DOHH2 (cell line): Measurements from ENCODE around the gene GDF7.

ENCODE experiments used
- H3F3A ChIP-seq: fragments of 200-600 bp; sonication (generic), shearing (Covaris generic); 2 replicates; pipeline ENCODE4 v1.6.0; 2016; ENCODE audit warnings: antibody characterized with exemption, mild to moderate bottlenecking; ENCODE audit not compliant: control insufficient read depth, insufficient read depth
- H3K27ac ChIP-seq: fragments of 200-600 bp; sonication (generic); 2 replicates; pipeline ENCODE4 v1.5.1; 2014; ENCODE audit warnings: low read depth, mild to moderate bottlenecking, low read length, moderate library complexity
- H3K27me3 ChIP-seq: fragments of 200-600 bp; sonication (generic); 2 replicates; pipeline ENCODE4 v1.6.1; 2014; ENCODE audit warnings: mild to moderate bottlenecking, low read length, mixed read lengths; ENCODE audit not compliant: control insufficient read depth
- H3K36me3 ChIP-seq: fragments of 200-600 bp; sonication (generic); 2 replicates; pipeline ENCODE4 v1.6.1; 2014; ENCODE audit warnings: mild to moderate bottlenecking, low read length, moderate library complexity, mixed read lengths; ENCODE audit not compliant: control insufficient read depth
- H3K4me1 ChIP-seq: fragments of 200-600 bp; sonication (generic); 2 replicates; pipeline ENCODE4 v1.6.1; 2014; ENCODE audit warnings: mild to moderate bottlenecking, low read length, mixed read lengths; ENCODE audit not compliant: control insufficient read depth
- H3K4me2 ChIP-seq: fragments of 200-600 bp; sonication (generic); 2 replicates; pipeline ENCODE4 v1.6.0; 2014; ENCODE audit warnings: mild to moderate bottlenecking, low read length, moderate library complexity
- H3K4me3 ChIP-seq: fragments of 200-600 bp; sonication (generic); 2 replicates; pipeline ENCODE4 v1.5.1; 2014; ENCODE audit warnings: mild to moderate bottlenecking, low read length, mixed read lengths
- H3K79me2 ChIP-seq: fragments of 200-600 bp; sonication (generic); 2 replicates; pipeline ENCODE4 v1.6.1; 2014; ENCODE audit warnings: mild to moderate bottlenecking, low read length, mixed read lengths; ENCODE audit not compliant: control insufficient read depth
- H3K9me2 ChIP-seq: fragments of 200-600 bp; sonication (generic); replicated peaks from 2 replicates; pipeline ENCODE4 v1.6.1; 2014; ENCODE audit warnings: mild to moderate bottlenecking, low read length, mixed read lengths; ENCODE audit not compliant: control insufficient read depth
- H3K9me3 ChIP-seq: fragments of 200-600 bp; sonication (generic); 2 replicates; pipeline ENCODE4 v1.6.1; 2014; ENCODE audit warnings: antibody characterized with exemption, low read length, mixed read lengths; ENCODE audit not compliant: control insufficient read depth, insufficient read depth
- H4K20me1 ChIP-seq: fragments of 200-600 bp; sonication (generic); 2 replicates; pipeline ENCODE4 v1.6.0; 2014; ENCODE audit warnings: low read depth, mild to moderate bottlenecking, antibody characterized with exemption, low read length, moderate library complexity; ENCODE audit not compliant: control insufficient read depth, insufficient read depth
- CTCF ChIP-seq: fragments of 200-600 bp; sonication (generic); IDR thresholded peaks from one replicate; pipeline ENCODE4 v1.5.1; 2014; ENCODE audit warnings: antibody characterized with exemption, mild to moderate bottlenecking, low read depth, low read length; ENCODE audit not compliant: poor library complexity, severe bottlenecking
- EZH2phosphoT487 ChIP-seq: fragments of 200-600 bp; sonication (generic); IDR thresholded peaks from 2 replicates; pipeline ENCODE4 v1.6.1; 2017; ENCODE audit warnings: borderline replicate concordance, mild to moderate bottlenecking, antibody characterized with exemption, low read length, moderate library complexity, mixed read lengths

GDF7 gene

GRCh38 chr2:20680744-20681375 lies 13.9 kb downstream of the GDF7 start:
- no peaks in the 10 kb centered on the region for H4K20me1 ChIP-seq
- no peak overlapping the region for H3K4me2 ChIP-seq
- H3K9me3 ChIP-seq: no peaks in the 10 kb centered on the region
- no peak overlapping the region for H3K4me3 ChIP-seq
- no peaks in the 10 kb centered on the region for H3K79me2 ChIP-seq
- peaks cover 38% of the 10 kb centered on the region for H3K4me1 ChIP-seq
- peaks cover 17% of the 10 kb centered on the region for H3K36me3 ChIP-seq
- peaks cover 26% of the 10 kb centered on the region for H3F3A ChIP-seq
- no peak overlapping the region for H3K27ac ChIP-seq
- no peaks in the 10 kb centered on the region for H3K9me2 ChIP-seq
- no peaks in the 10 kb centered on the region for H3K27me3 ChIP-seq
- TF ChIP-seq EZH2phosphoT487 (no peak), CTCF (no peak)

DNA sequence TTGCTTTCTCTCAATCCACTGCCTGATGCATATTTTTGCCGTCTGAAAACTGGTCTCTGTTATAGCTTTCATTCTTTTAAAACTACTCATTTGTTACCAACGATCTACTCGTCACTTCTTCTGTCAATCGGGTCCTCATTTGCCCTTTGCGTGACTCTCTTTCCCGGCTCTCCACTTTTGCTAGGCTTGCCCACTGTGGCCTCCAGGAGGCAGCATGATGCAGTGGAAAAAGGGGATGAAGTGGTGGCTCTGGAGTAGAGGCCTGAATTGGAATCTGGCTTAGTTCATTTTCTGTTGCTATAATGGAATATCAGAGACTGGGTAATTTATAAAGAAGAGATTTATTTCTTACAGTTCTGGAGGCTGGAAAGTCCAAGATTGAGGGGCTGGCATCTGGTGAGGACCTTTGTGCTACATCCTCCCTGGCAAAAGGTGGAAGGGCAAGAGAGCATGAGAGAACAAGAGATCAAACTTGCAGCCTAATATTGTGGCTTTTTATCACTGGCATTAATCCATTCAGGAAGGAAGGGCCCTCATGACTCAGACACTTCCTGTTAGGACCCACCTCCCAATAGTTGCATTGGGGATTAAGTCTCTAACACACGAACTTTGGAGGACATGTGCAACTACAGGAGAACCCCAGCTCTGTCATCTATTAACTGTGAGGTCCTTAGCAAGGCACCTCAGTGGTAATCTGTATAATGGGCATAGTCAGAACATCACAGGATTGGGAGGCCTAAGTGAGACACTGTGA lies 15.4 kb downstream of the GDF7 start:
- H3K79me2 ChIP-seq: no peaks in the 10 kb centered on the region
- TF ChIP-seq CTCF (peak; percentile 43), EZH2phosphoT487 (no peak)
- H3K4me2 ChIP-seq: no peak overlapping the region
- H4K20me1 ChIP-seq: no peaks in the 10 kb centered on the region
- H3F3A ChIP-seq: peaks cover 14% of the 10 kb centered on the region
- no peak overlapping the region for H3K4me3 ChIP-seq
- H3K9me3 ChIP-seq: no peaks in the 10 kb centered on the region
- no peaks in the 10 kb centered on the region for H3K27me3 ChIP-seq
- peaks cover 26% of the 10 kb centered on the region for H3K36me3 ChIP-seq
- H3K4me1 ChIP-seq: peaks cover 23% of the 10 kb centered on the region
- no peaks in the 10 kb centered on the region for H3K9me2 ChIP-seq
- no peak overlapping the region for H3K27ac ChIP-seq

- TF ChIP-seq EZH2phosphoT487 (no peak), CTCF (no peak)
- H3K9me3 ChIP-seq: no peaks in the 10 kb centered on the region
- H3K27ac ChIP-seq: no peak overlapping the region
- peaks cover under 1% of the 10 kb centered on the region; the same call in 1 of the 2 replicates for H3K4me1 ChIP-seq
- no peaks in the 10 kb centered on the region for H3K79me2 ChIP-seq
- no peaks in the 10 kb centered on the region for H3F3A ChIP-seq
- H3K4me3 ChIP-seq: no peak overlapping the region
- peaks cover 33% of the 10 kb centered on the region for H3K36me3 ChIP-seq
- no peaks in the 10 kb centered on the region for H3K9me2 ChIP-seq
- no peaks in the 10 kb centered on the region for H3K27me3 ChIP-seq
- H4K20me1 ChIP-seq: no peaks in the 10 kb centered on the region
- H3K4me2 ChIP-seq: no peak overlapping the region
Observed at GRCh38 chr2:20684581-20685063, 17.7 kb downstream of the GDF7 start.
